Femur (tissue), 1 donor: ENCODE measurements around the gene NAPB.
"Not testable (repeated sequence)": the region's sequence is repeated elsewhere in the genome, so short reads cannot be mapped to it uniquely, and the experiment has no call there.

Source experiments
- DNase-seq: peaks from one replicate; pipeline ENCODE4 v3.0.0-alpha.2; 2017

The NAPB gene

GRCh38 chr20:23420943-23421931 is at the start of gene NAPB:
NAPB (minus strand) TSS chr20:23421488; CDS start chr20:23421402, 86 bp downstream.
- DNase-seq: peak; percentile 97

- DNase-seq: not testable (repeated sequence)
Measured at GRCh38 chr20:23466961-23467360, 45.7 kb upstream of the NAPB start.

- no peak for DNase-seq
Measured at GRCh38 chr20:23461180-23461579, 39.9 kb upstream of the NAPB start.

GRCh38 chr20:23459461-23460150 is 38.3 kb upstream of the NAPB start:
- no peak for DNase-seq

GRCh38 chr20:23456873-23457272 is 35.6 kb upstream of the NAPB start:
- no peak for DNase-seq

- DNase-seq: peak; percentile 36
Measured at GRCh38 chr20:23456409-23456808, 35.1 kb upstream of the NAPB start.

GRCh38 chr20:23455639-23456038 is 34.4 kb upstream of the NAPB start:
- DNase-seq: no peak

GRCh38 chr20:23454816-23455215 is 33.5 kb upstream of the NAPB start:
- no peak for DNase-seq

GRCh38 chr20:23453549-23454543 is 32.6 kb upstream of the NAPB start:
- no peak for DNase-seq

- no peak for DNase-seq
Measured at GRCh38 chr20:23452776-23453175, 31.5 kb upstream of the NAPB start, which contains the start of gene CST11. CST11 (minus strand) TSS chr20:23452876; CDS start chr20:23452811, 65 bp downstream.

- no peak for DNase-seq
Measured at GRCh38 chr20:23451956-23452487, 30.7 kb upstream of the NAPB start.

GRCh38 chr20:23450877-23451276 is 29.6 kb upstream of the NAPB start:
- DNase-seq: no peak

GRCh38 chr20:23449421-23449820 is 28.1 kb upstream of the NAPB start:
- no peak for DNase-seq

GRCh38 chr20:23448167-23448566 is 26.9 kb upstream of the NAPB start:
- DNase-seq: no peak

GRCh38 chr20:23446505-23446904 is 25.2 kb upstream of the NAPB start:
- DNase-seq: peak; percentile 44

GRCh38 chr20:23445596-23446217 is 24.4 kb upstream of the NAPB start:
- DNase-seq: no peak

GRCh38 chr20:23444859-23445258 is 23.6 kb upstream of the NAPB start:
- no peak for DNase-seq

GRCh38 chr20:23442436-23442835 is 21.1 kb upstream of the NAPB start:
- no peak for DNase-seq

- peak; percentile 83 for DNase-seq
Measured at GRCh38 chr20:23441850-23442313, 20.6 kb upstream of the NAPB start.

- DNase-seq: no peak
Measured at GRCh38 chr20:23440004-23440403, 18.7 kb upstream of the NAPB start.

- DNase-seq: peak; percentile 37
Measured at GRCh38 chr20:23438661-23439060, 17.4 kb upstream of the NAPB start.
